ENCODE results near the gene LRPAP1. TPM values are rescaled to one million over a fixed set of nuclear protein-coding genes. Genes with fewer than 3 reads are reported as not detected.
"Not testable (repeated sequence)": the region's sequence is repeated elsewhere in the genome, so short reads cannot be mapped to it uniquely, and the experiment has no call there.

LRPAP1 gene
- total and polyA plus RNA-seq, 2 donors (not counting 1 experiment from before 2014, with no cell fraction given) = 64.6 to 86.8 TPM

DNA sequence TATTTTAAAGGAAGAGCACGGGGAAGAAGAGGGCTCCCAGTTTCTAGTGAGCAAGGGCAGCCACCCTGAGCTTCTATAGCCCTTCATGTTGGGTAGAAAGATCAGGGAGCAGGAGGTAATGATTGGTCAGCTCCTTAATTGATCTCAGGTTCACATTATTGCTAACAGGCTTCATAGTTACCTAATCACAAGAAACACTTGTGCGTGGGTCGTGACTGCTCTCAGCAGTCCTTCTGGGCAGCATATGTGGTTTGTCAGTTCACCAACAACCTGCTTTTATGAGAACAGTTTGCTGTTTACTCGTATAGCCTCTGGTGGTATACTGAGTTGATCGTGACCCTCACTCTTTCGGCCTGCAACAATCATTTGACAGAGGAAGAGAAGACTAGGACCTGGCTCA, 73.9 kb downstream of the LRPAP1 start:
- no peak overlapping the region for H3K4me3 ChIP-seq (ENCODE audit: control extremely low read depth in 1 of 5, extremely low read depth in 1 of 5, insufficient read depth in 1 of 5, low read depth in 2 of 5, low read length in 4 of 5)
- DNase-seq (no peak), ATAC-seq (ENCODE audit: low read depth) (no peak)
- ChIA-PET POLR2A (no interaction called here), CTCF (no interaction called here)
- H3K27ac ChIP-seq (ENCODE audit: low read length in 2 of 2) = no peak overlapping the region
- H4K20me1 ChIP-seq (ENCODE audit: control insufficient read depth, insufficient read depth, low read length, poor library complexity, severe bottlenecking) = no peaks in the 10 kb centered on the region
- peaks cover 15% of the 10 kb centered on the region for H3K9me3 Mint-ChIP-seq (ENCODE audit: insufficient read depth)
- H3K27me3 ChIP-seq (replicated peaks in 1 of 4; ENCODE audit: control extremely low read depth in 1 of 4, control insufficient read depth in 3 of 4, insufficient read depth in 4 of 4, low read length in 3 of 4) = peaks cover 0 to 18% (median 4%) of the 10 kb centered on the region in 4 experiments
- H2AFZ ChIP-seq (ENCODE audit: insufficient read depth, low read depth, low read length, poor library complexity, severe bottlenecking) = no peak overlapping the region
- H3K9ac ChIP-seq (ENCODE audit: low read length) = no peak overlapping the region
- H3K4me1 ChIP-seq (ENCODE audit: control insufficient read depth in 2 of 2, insufficient read depth in 2 of 2, low read length in 2 of 2) = peaks cover 0 to 13% of the 10 kb centered on the region in 2 donors
- no peak overlapping the region for H3K4me2 ChIP-seq (replicated peaks; ENCODE audit: low read depth, low read length, poor library complexity, severe bottlenecking)
- H3K27ac Mint-ChIP-seq = no peak overlapping the region
- no peaks in the 10 kb centered on the region for H3K79me2 ChIP-seq (ENCODE audit: control insufficient read depth, insufficient read depth, low read length)
- peaks cover 0 to 17% (median 1%) of the 10 kb centered on the region in 3 donors for H3K9me3 ChIP-seq (ENCODE audit: control extremely low read depth in 1 of 3, control insufficient read depth in 2 of 3, insufficient read depth in 1 of 3, low read length in 2 of 3)
- H3K36me3 ChIP-seq (replicated peaks in 1 of 2; ENCODE audit: control extremely low read depth in 1 of 2, control insufficient read depth in 1 of 2, extremely low read depth in 1 of 2, insufficient read depth in 2 of 2, low read length in 1 of 2) = no peaks in the 10 kb centered on the region
- no peaks in the 10 kb centered on the region for H3K4me1 Mint-ChIP-seq
- 95% methylated on average over 3 of the region's 6 CpGs for WGBS (ENCODE audit: insufficient coverage)
- no peak overlapping the region for H3K4me3 Mint-ChIP-seq
- intact Hi-C loops (cut with micrococcal nuclease) = no loop called here
- TF ChIP-seq, protein P1, sequence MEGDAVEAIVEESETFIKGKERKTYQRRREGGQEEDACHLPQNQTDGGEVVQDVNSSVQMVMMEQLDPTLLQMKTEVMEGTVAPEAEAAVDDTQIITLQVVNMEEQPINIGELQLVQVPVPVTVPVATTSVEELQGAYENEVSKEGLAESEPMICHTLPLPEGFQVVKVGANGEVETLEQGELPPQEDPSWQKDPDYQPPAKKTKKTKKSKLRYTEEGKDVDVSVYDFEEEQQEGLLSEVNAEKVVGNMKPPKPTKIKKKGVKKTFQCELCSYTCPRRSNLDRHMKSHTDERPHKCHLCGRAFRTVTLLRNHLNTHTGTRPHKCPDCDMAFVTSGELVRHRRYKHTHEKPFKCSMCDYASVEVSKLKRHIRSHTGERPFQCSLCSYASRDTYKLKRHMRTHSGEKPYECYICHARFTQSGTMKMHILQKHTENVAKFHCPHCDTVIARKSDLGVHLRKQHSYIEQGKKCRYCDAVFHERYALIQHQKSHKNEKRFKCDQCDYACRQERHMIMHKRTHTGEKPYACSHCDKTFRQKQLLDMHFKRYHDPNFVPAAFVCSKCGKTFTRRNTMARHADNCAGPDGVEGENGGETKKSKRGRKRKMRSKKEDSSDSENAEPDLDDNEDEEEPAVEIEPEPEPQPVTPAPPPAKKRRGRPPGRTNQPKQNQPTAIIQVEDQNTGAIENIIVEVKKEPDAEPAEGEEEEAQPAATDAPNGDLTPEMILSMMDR (IDR thresholded peaks at IDR 0.05) = no peak
- no peak for TF ChIP-seq EZH2 (IDR thresholded peaks at IDR 0.05; ENCODE audit: borderline replicate concordance, insufficient read depth, low read depth, low read length, poor library complexity, severe bottlenecking)
- peaks cover 19% of the 10 kb centered on the region for H3K27me3 Mint-ChIP-seq

DNA sequence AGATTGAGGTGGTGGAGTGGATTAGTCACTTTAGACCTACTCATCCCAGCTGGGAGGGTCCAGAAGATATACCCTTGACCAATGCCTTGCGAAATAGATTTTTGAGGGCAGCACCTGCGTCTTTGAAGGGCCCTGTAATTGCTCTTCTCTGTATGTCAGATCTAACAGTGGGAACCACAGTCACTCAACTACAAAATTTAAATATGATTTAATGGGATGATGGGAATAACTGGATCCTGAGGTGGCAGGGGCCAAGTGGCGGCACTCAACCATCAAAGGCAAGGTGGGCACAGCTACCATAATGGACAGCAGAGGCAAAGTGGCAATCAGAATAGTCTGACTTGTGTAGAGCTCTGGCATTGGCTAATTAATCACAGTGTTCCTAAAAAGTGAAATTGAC, 76.6 kb downstream of the LRPAP1 start:
- H3K4me3 Mint-ChIP-seq; H2AFZ ChIP-seq (ENCODE audit: insufficient read depth, low read depth, low read length, poor library complexity, severe bottlenecking); H3K9ac ChIP-seq (ENCODE audit: low read length); H3K27ac ChIP-seq (ENCODE audit: low read length in 2 of 2); H3K9me3 ChIP-seq (ENCODE audit: control extremely low read depth in 1 of 3, control insufficient read depth in 2 of 3, insufficient read depth in 1 of 3, low read length in 2 of 3); H3K36me3 ChIP-seq (replicated peaks in 1 of 2; ENCODE audit: control extremely low read depth in 1 of 2, control insufficient read depth in 1 of 2, extremely low read depth in 1 of 2, insufficient read depth in 2 of 2, low read length in 1 of 2); H4K20me1 ChIP-seq (ENCODE audit: control insufficient read depth, insufficient read depth, low read length, poor library complexity, severe bottlenecking); intact Hi-C loops (cut with micrococcal nuclease); DNase-seq; H3K27ac Mint-ChIP-seq; ATAC-seq (ENCODE audit: low read depth); H3K4me3 ChIP-seq (ENCODE audit: control extremely low read depth in 1 of 5, extremely low read depth in 1 of 5, insufficient read depth in 1 of 5, low read depth in 2 of 5, low read length in 4 of 5); H3K79me2 ChIP-seq (ENCODE audit: control insufficient read depth, insufficient read depth, low read length); H3K27me3 ChIP-seq (replicated peaks in 1 of 4; ENCODE audit: control extremely low read depth in 1 of 4, control insufficient read depth in 3 of 4, insufficient read depth in 4 of 4, low read length in 3 of 4); H3K4me1 ChIP-seq (ENCODE audit: control insufficient read depth in 2 of 2, insufficient read depth in 2 of 2, low read length in 2 of 2); POLR2A ChIA-PET; H3K4me1 Mint-ChIP-seq; H3K4me2 ChIP-seq (replicated peaks; ENCODE audit: low read depth, low read length, poor library complexity, severe bottlenecking): not testable (repeated sequence)
- 83% methylated on average over 1 of the region's 3 CpGs for WGBS (ENCODE audit: insufficient coverage)
- Mint-ChIP-seq H3K9me3 (ENCODE audit: insufficient read depth) (peaks cover 15% of the 10 kb centered on the region), H3K27me3 (peaks cover 11% of the 10 kb centered on the region)
- CTCF ChIA-PET = interaction anchor here (1.0 kb wide), 1 partner anchor 12 kb away, joined by 3 read pairs; no protein-coding TSS in a partner anchor

Other genes with a start within 250 kb of the LRPAP1 start
- 13.1 and 13.9 TPM in 2 replicates for gene RGS12, start 239.4 kb downstream of the LRPAP1 start, total RNA-seq
- 2.8 and 3.5 TPM in 2 replicates for gene RGS12, start 239.4 kb downstream of the LRPAP1 start, polyA plus RNA-seq
- gene HGFAC, start 90.5 kb downstream of the LRPAP1 start, total RNA-seq = not detected in 2 replicates
- gene HGFAC, start 90.5 kb downstream of the LRPAP1 start, polyA plus RNA-seq = not detected in 2 replicates
- gene DOK7, start 69.1 kb downstream of the LRPAP1 start, total RNA-seq = 21.1 and 24.1 TPM in 2 replicates
- 14.2 and 24.8 TPM in 2 replicates for gene DOK7, start 69.1 kb downstream of the LRPAP1 start, polyA plus RNA-seq
- not detected in 2 replicates for gene ADRA2C, start 234.0 kb upstream of the LRPAP1 start, total RNA-seq
- gene ADRA2C, start 234.0 kb upstream of the LRPAP1 start, polyA plus RNA-seq = not detected in 2 replicates